ENCODE results near the gene TMEM132C.
"Not testable (repeated sequence)": the region's sequence is repeated elsewhere in the genome, so short reads cannot be mapped to it uniquely, and the experiment has no call there.

Gene TMEM132C

DNA sequence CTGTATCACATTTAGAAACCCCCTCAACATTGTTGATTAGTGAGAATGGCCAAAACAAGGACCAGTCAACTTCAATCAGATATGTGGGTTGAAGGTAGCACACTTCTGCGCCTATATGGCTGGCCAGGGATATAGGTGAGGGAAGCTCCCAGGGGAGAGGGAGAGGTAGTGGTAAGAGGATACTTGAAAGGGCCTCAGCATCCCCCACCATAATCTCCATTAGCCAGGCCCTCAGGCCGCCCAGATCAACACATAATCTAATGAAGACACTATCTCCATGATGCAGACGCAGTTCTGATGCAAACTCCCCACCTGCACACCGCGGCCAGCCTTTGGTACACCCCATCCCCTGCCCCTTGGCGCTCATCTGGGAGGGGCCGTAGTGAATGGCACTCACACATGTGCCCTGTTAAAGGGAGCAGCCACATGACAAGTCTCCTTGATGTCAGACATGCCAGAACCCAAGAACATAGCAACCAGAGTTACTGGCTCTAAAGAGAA, 158.0 kb downstream of the TMEM132C start:
- DNase-seq: no peak

GRCh38 chr12:128425666-128426331, 158.8 kb downstream of the TMEM132C start:
- DNase-seq: no peak

DNA sequence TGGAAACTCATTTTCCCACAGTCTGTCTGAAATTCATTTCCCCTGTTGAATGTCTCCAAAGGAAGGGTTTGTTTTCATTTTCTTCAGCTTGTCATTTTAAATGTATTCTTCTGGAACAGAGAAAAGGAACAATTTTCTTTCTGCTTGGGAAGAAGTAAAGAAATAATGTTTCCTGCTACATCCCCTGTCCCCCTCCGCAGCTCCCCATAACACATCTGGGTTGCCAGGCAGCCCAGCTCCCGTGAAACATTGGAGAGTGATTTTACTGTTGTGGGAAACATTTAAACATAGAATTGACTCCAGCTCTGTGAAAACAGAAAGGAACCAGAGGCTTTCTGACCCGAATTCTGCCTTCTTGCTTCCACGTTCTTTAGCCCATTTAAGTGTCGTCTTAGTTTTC, 159.5 kb downstream of the TMEM132C start:
- no peak for DNase-seq

GRCh38 chr12:128439796-128440195, 172.8 kb downstream of the TMEM132C start:
- DNase-seq: no peak

DNA sequence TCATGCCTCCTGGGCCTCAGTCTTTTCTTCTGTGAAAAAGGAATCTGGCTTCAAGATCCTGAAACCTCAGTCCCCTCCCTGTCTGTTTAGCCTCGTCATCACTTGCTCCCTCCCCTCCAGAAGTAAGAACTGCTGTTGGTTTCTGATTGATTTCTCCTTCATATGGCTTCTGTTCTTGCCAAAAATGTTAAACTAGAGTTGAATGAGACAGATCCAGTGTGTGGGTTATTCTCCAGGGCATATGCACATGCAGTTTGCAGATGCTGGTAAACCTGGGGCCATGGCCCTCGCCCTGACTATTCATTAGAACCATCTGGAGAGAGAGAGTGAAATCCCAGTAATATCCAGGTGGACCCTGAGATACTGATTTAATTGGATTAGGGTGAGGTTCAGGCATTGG, 175.1 kb downstream of the TMEM132C start:
- no peak for DNase-seq

DNA sequence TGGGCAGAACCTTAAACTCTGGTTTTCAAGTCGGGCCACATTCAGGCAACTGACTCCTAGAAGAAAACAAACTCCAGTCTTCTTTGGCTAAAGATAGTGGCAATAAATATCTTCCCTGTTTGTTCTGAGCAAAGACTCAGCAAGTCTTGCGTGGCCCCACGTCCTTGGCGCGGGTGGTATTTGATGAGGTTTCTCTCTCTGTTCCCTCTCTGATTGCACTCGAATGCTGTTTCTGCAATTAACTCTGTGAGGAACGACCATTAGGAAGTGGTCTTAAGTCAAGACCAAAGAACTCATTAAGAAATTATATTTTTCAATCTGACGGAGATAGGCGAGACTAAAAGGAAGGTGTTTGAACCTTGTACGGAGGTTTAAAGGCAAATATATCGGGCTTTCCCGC, 177.6 kb downstream of the TMEM132C start:
- no peak for DNase-seq

DNA sequence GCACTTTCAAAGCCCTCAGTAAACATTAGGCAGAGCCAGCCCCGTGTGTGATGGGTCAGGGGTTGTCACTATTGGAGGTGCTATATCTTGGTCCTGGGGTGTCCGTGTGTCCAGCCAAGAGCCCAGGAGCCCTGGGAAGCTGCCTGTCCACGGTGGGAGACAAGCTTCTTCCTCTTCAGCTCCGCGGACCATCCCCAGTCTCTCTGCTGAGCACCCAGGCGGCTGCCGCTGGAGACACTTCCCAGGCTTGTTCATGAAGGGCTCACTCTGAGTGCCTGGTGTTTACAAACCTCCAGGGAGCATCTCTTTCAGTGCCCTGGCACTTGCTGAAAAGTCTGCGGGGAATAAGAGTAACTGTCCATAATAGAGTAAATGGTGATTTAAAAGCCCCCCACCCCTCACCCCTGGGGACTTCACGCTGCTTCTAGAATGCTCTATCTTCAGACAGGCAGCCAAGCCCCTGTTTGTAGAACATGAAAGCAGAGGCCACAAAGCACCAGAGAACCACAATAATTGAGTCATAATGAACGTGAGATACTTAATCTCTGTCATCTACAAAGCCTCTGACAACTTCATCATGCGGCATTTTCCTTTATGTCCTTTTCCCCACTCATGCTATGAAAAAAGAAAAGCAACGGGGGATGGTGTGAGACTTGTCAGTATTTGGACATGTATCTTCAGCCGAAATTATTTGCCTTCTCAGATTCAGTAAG, 178.6 kb downstream of the TMEM132C start:
- DNase-seq: no peak

DNA sequence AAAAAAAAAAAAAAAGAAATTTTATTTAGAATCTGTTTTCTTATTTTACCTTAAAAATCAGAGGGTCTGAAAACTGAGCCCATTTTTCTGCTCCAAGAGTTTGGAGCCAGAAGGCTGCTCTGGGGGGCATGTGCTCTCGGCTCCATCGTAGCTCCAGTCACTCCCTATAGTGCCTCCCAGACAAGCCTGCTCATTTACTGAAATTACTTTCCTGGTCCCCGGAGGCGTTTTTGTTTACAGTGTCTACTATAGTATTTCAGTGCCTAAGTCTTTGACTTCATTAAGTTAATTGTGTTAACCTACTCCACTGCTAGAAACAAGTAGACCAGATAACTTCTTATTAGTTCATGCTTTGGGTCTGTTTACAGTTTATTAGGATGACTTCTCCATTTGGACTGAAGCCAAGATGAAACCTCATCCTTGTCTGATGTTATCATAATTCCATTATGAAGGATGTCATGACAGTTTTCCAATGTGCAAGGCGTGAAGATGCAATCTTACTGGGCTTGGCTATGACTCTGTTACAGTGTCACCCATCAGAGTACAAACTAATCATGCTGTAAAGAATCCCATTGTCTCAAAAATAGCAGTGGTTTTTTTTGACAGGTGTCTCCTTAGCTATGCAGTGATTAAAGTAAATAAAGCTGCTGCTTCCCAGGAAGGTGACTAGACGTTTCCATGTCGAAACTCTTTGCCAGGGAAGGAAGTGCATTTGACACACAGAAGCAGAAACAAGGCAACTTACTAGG, 182.3 kb downstream of the TMEM132C start:
- no peak for DNase-seq

DNA sequence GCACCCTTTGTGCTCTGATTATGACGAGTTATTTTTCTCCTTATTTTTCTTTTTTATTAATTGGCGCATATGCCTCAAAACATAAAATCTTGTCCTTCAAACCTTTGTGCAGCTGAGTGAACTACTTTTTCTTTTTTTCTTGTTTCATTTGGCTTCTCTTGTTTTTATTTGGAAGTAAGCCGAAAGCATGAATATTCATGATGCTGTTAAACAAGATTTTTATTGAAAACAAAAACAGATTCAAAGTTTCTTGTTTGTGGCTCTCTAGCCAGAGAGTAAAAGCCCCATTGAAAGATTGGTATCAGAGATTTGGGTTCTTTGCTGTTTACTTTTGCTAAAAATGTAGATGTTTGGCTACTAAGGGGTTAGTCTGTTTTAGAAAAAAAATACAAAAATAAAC, 183.8 kb downstream of the TMEM132C start:
- no peak for DNase-seq

GRCh38 chr12:128455851-128456250, 188.9 kb downstream of the TMEM132C start:
- no peak for DNase-seq

DNA sequence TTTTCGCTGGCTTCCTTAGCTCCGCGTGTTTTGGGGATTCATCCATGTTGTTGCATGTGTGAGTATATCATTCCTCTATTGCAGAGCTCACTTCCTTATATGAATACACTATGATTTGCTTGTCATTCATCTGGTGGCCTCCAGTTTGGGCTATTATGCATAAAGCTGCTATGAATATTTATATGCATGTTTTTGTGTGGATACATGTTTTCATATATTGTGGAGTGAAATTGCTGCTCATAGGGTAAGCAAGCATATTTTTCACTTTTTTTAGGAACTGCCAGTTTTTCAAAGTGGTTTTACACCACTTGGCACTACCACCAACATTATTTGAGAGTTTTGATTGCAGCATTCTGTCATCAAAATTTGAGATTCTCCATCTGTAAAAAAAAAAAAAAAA, 190.0 kb downstream of the TMEM132C start:
- DNase-seq: no peak

DNA sequence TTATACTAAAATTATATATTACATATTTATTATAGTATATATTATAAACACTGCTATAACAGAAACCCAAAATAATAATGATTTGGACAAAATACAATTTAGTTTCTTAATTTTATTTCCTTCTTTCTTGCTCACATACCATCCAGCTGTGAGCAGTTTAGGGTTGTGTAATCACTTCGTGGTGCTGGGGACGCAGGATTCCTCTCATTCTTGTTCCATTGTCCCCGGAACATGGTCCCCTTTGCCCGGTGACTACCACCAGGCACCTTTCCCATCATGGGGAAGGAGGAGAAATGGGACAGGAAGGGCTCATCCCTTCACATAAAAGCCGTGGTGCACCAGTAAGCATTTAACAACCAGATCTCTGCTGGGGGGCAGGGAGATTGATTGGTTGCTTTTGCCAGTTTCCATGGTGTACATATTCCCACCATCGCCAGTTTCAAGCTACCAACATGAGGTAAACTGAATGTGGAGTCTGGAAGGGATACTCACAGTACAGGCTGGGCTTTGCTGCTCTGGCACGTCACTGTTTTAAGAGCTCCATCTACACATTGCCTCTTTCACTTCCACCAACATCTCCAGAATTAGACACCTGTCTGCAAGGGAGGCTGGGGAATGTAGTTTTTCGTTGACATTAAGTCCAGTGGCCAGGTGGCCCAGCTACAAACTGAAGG, 191.5 kb downstream of the TMEM132C start:
- no peak for DNase-seq

GRCh38 chr12:128459067-128459466, 192.1 kb downstream of the TMEM132C start:
- no peak for DNase-seq

- DNase-seq: no peak
Measured at GRCh38 chr12:128463881-128464280, 196.9 kb downstream of the TMEM132C start.

DNA sequence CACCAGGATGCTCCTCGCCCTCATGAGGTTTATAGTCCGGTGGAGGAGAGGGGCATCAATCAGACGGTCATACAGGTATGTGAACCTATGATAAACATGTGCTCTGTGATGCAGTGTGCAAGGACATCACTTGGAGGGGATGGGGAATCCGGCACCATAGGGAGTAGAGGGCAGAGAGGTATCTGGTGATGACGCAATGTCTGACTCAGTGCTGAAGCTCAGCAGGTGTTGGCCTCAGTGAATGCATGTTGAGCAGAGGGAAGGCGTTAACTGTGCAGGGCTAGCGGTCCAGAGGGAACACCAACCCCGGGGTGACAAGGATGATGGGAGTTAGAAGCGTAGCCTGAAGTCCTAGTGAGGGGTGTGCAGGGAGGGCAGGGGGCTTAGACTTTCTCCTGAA, 200.9 kb downstream of the TMEM132C start:
- DNase-seq: no peak

DNA sequence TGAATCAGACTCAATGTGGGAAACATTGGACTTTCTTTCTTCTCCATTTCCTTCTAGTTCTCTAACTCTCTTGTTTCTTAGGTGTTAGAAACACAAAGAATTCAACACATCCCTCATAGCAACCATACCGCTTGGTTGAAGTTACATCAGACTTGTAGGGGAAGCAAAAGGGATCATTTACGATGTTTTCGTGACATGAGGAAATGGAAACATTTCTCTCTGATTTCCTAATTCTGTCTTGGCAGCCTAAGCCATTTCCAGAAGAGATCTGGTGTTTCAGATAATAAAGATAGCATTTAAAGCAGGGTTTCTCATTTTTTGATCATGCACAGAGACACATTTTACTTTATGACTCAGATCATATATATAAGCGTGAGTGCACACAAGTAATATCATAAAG, 202.0 kb downstream of the TMEM132C start:
- no peak for DNase-seq

- DNase-seq: no peak
Measured at GRCh38 chr12:128471491-128471890, 204.5 kb downstream of the TMEM132C start.

DNA sequence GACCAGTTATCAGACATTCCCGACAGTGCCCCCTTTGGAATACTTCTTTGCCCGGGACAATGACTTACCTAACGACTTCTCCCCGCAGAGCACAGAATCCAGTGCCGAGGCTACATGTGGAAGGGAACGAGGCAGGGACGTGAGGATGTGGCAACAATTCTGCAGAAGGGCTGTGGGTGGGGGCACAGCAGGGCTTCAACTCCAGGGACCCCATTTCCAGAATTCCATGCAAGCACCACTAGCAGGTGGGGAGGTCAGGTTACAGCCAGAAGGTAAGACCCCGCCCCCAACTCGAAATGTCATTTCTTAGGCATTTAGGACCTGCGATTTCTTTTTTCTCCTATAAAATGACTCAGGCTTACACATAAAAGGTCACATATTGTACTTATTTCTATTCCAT, 207.9 kb downstream of the TMEM132C start:
- no peak for DNase-seq

DNA sequence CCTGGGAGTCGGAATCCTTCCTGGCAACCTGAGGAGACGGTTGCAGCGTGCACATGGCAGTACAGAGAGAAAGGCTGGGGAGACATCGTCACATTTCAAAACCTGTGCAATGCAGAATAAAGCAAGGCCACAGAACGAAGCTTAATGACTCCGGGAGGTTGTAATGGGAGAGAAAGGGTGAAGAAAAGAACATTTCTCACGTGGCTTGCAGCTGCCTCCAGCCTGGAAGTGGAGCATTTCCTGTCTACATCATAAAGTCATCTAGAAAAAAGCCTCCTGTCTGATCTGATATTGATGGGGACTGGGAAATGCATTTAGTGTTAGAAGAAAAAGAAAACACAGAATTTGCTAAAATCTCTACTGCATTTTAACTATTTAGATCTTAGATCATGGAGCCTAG, 209.3 kb downstream of the TMEM132C start:
- DNase-seq: no peak

- no peak for DNase-seq
Measured at GRCh38 chr12:128483526-128484255, 216.7 kb downstream of the TMEM132C start.

DNA sequence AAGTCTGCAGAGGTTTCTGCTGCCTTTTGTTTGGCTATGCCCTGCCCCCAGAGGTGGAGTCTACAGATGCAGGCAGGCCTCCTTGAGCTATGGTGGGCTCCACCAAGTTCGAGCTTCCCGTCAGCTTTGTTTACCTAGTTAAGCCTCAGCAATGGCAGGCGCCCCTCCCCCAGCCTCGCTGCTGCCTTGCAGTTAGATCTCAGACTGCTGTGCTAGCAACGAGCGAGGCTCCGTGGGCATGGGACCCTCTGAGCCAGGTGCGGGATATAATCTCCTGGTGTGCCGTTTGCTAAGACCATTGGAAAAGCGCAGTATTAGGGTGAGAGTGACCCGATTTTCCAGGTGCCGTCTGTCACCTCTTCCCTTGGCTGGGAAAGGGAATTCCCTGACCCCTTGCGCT, 230.4 kb downstream of the TMEM132C start:
- not testable (repeated sequence) for DNase-seq

DNA sequence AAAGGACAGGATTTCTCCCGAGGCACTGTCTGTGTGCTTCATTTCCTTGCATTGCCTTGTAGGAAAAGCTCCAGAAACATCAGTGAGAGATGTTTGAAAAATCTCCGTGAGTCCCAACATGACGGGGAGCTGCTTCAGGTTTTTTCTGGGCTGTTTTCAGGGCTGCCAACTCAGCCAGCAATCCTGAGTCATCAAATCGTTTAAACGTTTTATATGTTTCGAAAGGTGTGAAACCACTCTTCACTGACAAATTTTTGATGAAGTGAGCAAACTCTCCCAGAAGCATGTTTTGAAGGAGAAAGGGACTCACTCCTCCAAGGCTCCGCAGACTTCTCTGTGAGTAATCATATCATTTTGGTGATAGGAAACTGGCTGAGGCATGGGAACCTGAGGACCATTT, 240.5 kb downstream of the TMEM132C start:
- DNase-seq: no peak

DNA sequence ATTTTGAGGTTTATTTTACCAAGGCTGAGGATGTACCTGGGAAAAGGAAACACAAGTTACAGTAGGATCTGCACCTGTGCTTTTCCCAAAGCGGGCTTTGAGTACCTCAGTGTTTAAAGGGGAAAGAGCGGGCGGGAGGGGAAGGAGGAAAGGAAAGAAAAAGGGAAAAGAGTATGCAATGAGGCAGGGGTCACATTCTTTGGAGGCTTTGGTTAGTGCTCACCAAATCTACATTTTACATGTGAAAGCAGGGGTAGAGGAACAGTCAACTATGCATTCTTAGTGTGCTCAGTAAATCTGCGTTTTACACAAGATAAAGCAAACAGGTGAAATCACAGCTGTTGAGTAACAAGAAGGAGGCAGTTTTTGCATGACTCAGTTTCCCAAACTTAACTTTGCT, 242.2 kb downstream of the TMEM132C start:
- DNase-seq: no peak

Data from MV-4-11 (cell line).